HL-60 (cell line): ENCODE measurements around the gene APPL2.

ENCODE experiments used
- DNase-seq, 2 experiments: peaks; one replicate each; pipeline ENCODE4 v3.0.0-alpha.2; 2010 to 2020; ENCODE audit warnings: low read depth in 1 of 2, low spot score in 1 of 2
- H3K27ac ChIP-seq: fragments of 250-450 bp; sonication (Bioruptor Pico); replicated peaks from 2 replicates; pipeline ENCODE4 v1.5.1; 2020; ENCODE audit warnings: mild to moderate bottlenecking, moderate library complexity
- H3K27me3 ChIP-seq: fragments of 250-450 bp; sonication (Bioruptor Pico); 2 replicates; pipeline ENCODE4 v1.5.1; 2021; ENCODE audit warnings: mild to moderate bottlenecking, moderate library complexity; ENCODE audit not compliant: insufficient read depth, poor library complexity, severe bottlenecking
- H3K4me3 ChIP-seq: replicated peaks from 2 replicates; pipeline ENCODE4 v1.5.1; 2011; ENCODE audit warnings: mild to moderate bottlenecking, control low read depth, low read length; ENCODE audit not compliant: insufficient read depth
- GABPA ChIP-seq: IDR thresholded peaks from 2 replicates; pipeline ENCODE4 v1.6.1; 2012; ENCODE audit warnings: low read depth
- POLR2AphosphoS5 ChIP-seq: IDR thresholded peaks from 2 replicates; pipeline ENCODE4 v1.6.1; 2012; ENCODE audit warnings: low read depth
- SPI1 ChIP-seq: IDR thresholded peaks from 2 replicates; pipeline ENCODE4 v1.6.1; 2012; ENCODE audit warnings: low read depth, mild to moderate bottlenecking, borderline replicate concordance
- TF ChIP-seq, protein P1 (sequence below): IDR thresholded peaks from 2 replicates; pipeline ENCODE4 v1.6.1; 2012; ENCODE audit warnings: low read depth; ENCODE audit not compliant: insufficient replicate concordance
- TF ChIP-seq, protein P2 (sequence below): IDR thresholded peaks from one replicate; pipeline ENCODE4 v1.5.1; 2011; ENCODE audit warnings: low read length, control low read depth, inconsistent platforms; ENCODE audit not compliant: insufficient read depth

The APPL2 gene

DNA sequence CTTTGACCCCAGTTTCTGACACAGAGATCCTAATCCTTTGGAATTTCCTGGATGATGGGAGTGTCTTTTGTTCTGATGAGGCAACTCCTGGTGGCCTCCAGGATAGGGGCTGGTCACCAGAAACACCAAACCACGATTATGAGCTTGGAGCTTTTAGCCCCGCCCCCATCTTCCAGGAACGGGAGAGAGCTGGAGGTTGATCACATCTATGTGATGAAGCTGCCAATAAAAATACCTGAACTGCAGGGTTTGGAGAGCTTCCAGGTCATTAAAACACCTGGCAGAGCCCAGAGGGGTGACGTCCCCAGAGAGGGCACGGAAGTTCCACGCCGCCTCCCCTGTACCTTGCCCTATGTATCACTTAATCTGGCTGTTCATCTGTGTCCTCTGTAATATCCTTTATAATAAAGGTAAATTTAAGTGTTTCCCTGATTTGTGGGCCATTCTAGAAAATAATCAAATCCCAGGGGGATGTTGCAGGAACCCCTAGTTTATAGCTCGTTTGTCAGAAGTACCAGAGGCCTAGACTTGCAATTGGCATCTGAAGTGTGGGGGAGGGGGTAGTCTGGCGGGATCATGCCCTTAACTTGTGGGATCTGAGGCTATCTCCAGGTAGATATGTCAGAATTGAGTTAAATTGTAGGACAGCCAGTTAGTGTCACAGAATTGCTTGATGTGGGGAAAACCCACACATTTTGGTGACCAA is 21.2 kb downstream of the APPL2 start:
- no peak for DNase-seq
- no peaks in the 10 kb centered on the region for H3K27me3 ChIP-seq
- H3K4me3 ChIP-seq = no peak overlapping the region
- H3K27ac ChIP-seq = no peak overlapping the region
- no peak for TF ChIP-seq SPI1

DNA sequence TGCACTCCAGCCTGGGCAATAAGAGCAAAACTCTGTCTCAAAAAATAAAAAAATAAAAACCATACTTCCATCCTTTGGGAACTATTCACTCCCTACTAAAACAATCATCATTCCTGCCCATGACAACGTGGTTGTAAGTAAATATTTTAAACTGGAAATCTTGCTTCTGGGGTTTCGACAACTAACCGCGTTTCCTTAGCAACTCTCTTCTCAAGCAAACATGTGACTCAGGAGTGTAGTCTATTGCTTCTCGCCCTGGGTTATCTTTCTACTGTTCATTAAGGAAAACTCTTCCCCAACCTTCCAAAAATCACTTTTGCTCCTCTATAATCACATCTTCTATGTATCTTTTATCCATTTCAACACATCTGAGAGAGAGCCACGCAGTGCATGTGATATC is 21.8 kb downstream of the APPL2 start:
- DNase-seq = no peak
- no peak for TF ChIP-seq SPI1
- TF ChIP-seq, protein P1, sequence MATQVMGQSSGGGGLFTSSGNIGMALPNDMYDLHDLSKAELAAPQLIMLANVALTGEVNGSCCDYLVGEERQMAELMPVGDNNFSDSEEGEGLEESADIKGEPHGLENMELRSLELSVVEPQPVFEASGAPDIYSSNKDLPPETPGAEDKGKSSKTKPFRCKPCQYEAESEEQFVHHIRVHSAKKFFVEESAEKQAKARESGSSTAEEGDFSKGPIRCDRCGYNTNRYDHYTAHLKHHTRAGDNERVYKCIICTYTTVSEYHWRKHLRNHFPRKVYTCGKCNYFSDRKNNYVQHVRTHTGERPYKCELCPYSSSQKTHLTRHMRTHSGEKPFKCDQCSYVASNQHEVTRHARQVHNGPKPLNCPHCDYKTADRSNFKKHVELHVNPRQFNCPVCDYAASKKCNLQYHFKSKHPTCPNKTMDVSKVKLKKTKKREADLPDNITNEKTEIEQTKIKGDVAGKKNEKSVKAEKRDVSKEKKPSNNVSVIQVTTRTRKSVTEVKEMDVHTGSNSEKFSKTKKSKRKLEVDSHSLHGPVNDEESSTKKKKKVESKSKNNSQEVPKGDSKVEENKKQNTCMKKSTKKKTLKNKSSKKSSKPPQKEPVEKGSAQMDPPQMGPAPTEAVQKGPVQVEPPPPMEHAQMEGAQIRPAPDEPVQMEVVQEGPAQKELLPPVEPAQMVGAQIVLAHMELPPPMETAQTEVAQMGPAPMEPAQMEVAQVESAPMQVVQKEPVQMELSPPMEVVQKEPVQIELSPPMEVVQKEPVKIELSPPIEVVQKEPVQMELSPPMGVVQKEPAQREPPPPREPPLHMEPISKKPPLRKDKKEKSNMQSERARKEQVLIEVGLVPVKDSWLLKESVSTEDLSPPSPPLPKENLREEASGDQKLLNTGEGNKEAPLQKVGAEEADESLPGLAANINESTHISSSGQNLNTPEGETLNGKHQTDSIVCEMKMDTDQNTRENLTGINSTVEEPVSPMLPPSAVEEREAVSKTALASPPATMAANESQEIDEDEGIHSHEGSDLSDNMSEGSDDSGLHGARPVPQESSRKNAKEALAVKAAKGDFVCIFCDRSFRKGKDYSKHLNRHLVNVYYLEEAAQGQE = no peak
- TF ChIP-seq POLR2AphosphoS5 = no peak
- TF ChIP-seq GABPA = no peak
- TF ChIP-seq, protein P2, sequence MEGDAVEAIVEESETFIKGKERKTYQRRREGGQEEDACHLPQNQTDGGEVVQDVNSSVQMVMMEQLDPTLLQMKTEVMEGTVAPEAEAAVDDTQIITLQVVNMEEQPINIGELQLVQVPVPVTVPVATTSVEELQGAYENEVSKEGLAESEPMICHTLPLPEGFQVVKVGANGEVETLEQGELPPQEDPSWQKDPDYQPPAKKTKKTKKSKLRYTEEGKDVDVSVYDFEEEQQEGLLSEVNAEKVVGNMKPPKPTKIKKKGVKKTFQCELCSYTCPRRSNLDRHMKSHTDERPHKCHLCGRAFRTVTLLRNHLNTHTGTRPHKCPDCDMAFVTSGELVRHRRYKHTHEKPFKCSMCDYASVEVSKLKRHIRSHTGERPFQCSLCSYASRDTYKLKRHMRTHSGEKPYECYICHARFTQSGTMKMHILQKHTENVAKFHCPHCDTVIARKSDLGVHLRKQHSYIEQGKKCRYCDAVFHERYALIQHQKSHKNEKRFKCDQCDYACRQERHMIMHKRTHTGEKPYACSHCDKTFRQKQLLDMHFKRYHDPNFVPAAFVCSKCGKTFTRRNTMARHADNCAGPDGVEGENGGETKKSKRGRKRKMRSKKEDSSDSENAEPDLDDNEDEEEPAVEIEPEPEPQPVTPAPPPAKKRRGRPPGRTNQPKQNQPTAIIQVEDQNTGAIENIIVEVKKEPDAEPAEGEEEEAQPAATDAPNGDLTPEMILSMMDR = no peak
- Histone ChIP-seq H3K27me3 (no peaks in the 10 kb centered on the region), H3K27ac (no peak overlapping the region), H3K4me3 (no peak overlapping the region)

DNA sequence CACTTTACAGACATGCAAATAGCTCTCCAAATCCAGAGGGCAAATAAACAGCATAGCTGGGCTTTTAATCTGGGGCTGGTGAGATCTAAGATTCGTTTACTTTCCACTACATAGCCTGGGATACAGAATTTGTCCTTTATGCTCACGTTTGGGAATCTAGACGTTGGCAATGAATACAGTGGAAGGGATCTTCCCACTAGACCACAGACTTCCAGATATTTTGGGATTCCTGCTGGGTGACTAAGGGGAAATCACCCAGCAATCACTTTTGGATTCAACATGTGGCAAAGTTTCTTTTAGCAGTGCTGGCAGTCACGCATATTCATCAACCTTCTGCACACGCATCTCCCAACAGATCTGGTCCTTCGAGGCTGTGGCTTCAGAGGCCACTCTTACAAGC is 23.5 kb downstream of the APPL2 start:
- Histone ChIP-seq H3K27me3 (no peaks in the 10 kb centered on the region), H3K27ac (no peak overlapping the region), H3K4me3 (no peak overlapping the region)
- TF ChIP-seq, protein P1 = no peak
- TF ChIP-seq SPI1 (no peak), POLR2AphosphoS5 (no peak), GABPA (no peak)
- TF ChIP-seq, protein P2 = no peak
- DNase-seq = no peak

- Histone ChIP-seq H3K27me3 (no peaks in the 10 kb centered on the region), H3K27ac (no peak overlapping the region), H3K4me3 (no peak overlapping the region)
- no peak for DNase-seq
- TF ChIP-seq, protein P2 = no peak
- no peak for TF ChIP-seq POLR2AphosphoS5
- TF ChIP-seq SPI1 = no peak
- TF ChIP-seq, protein P1 = no peak
- no peak for TF ChIP-seq GABPA
These were observed 26.9 kb downstream of the APPL2 start for GRCh38 chr12:105209091-105209490.
